COLO668 (cell line): ENCODE data around the gene PCSK6.

ENCODE experiments used
- DNase-seq: peaks from one replicate; lab custom pipeline; 2025; ENCODE audit not compliant: unreplicated experiment; lab: John Stamatoyannopoulos, UW

Gene PCSK6

GRCh38 chr15:101314336-101315125 is 175.0 kb downstream of the PCSK6 start:
- no peak for DNase-seq

DNA sequence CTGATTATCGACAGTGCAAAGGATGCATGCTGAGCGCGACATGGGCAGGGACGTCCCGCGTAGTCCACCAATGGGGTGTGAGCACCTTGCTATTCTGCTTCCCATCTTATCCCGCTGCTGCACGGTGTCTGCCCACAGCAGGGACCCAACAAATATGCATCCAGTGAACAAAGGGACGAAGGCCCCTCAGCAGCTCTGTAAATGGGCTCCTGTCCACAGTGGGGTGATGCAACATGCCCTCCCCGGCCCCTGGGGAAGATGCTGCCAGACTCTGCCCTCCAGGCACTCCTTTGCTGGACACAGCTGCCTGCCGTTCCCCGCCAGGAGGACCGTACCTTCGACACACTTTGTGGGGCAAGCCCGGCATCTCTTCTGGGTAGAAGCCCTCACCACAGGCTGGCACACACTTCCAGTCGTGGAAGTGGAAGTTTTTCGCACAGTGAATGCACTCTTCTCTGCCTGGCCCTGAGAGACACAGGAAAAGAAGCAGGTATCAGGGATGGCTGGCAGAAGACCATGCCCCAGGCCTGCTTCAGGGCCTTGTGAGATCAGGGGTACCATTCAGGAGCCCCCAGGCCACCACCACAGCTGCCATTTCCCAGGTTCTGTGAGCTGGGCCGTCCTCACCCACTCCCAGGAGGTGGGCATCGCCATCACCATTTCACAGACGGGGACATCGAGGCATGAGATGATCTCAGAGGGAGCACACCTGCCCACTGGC is 176.3 kb downstream of the PCSK6 start:
- no peak for DNase-seq

DNA sequence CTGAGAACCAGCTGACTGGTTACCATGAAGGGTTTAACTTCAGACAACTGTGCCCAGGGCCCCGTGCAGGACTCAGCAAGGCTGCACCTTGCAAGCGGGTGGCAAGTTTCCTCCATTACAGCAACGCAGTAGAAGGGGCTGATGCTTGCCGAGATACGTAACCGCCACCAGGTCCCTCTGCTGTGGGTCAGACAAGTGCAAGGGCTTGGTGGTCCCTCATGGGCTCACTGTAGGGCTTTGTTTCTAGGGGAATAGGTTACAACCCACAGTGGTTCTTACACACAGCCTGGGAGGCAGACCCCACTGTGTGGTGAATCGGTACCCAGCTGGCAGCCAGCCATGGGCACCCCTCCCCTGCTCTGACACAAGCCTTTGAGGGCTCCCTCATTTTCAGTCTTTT is 179.0 kb downstream of the PCSK6 start:
- no peak for DNase-seq

DNA sequence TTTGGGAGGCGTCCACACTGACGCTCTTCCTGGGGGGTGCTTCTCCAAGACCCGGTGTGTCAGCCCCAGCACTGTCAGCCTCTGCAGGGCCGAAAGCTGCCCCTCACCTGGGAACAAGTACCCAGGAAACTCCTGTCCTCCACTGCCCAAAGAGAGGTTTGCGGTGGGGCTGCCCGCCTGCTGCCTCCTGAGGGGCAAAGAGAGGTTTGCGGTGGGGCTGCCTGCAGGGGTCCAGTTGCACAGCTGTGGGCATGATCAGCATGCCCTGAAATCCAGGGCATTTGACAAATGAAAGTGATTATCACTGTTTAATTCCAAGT is 179.4 kb downstream of the PCSK6 start:
- DNase-seq: no peak

- no peak for DNase-seq
Observed at GRCh38 chr15:101309436-101310160, 179.9 kb downstream of the PCSK6 start.

GRCh38 chr15:101308604-101309435 is 180.7 kb downstream of the PCSK6 start:
- DNase-seq: no peak

GRCh38 chr15:101307897-101308603 is 181.5 kb downstream of the PCSK6 start:
- DNase-seq: no peak

- DNase-seq: no peak
Observed at GRCh38 chr15:101307048-101307896, 182.2 kb downstream of the PCSK6 start.

DNA sequence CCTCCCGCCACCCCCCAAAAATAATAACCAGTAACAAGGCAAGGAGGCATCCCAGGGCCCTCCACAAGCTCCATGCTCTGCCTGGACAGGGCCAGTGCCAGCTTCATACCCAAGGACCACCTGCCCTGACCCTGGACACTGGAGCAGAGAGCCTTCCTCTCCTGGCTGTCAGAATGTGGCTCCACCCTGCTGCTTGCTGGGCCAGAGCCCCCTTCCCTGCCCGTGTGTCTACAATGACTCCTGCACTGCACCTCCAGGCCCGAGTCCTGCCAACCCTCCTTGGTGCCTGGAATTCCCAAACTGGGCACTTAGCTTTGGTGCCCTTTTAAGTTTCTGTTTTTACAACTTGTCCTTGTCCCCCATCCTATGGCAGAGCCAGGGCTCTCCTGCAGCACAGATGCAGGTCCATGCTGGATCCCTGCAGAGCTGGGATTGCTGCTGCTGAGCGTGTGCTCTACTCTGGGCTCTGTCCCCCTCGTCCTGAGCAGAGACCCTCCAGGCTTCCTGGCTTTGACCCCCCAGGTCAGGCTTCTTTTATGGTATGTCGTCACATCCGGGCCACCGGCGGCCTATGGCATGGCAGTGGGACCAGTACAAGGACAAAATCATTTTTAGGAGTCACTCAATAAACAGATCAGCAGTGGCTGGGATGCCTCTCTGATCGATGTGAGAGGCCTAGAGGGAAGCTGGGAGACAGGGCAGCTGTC is 183.0 kb downstream of the PCSK6 start:
- DNase-seq: no peak

DNA sequence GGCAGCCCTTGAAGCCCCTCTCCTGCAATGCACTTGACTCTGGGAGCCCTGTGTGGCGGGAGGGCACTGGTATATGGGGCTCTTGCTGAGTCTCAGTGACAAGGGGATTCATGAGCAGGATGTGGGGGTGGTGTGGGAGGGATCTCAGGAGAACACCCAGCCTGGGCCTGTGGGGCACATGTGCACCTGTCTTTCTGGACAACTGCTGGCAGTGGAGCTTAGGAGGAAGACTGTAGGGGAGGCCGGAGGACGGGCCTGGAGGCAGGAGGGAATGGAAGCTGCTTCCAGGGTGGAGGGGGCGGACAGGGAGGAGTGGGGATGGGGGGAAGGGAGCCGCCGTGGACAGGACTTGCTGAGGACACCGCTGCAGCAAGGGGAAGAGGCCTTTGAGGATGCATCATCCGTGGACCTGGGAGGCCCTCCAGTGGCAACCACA is 183.7 kb downstream of the PCSK6 start:
- no peak for DNase-seq

DNA sequence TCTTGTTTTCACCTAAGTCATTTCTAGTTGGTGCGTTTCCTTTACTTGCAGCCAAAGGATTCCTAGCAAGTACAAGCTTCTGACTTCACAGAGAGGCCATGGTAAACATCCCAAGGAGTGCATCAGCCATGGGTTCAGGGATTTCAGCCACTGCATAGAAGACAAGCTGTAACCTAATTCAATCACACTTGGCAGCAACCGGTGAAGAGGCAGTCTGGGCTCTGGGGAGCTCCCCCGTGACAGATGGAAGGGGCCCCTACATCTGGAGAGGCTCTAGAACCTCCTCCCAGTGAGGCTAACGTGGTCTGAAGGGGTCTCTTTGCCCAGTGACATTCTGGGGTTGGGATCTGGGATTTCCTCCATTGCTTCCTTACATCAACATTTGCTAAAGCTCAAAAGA is 186.1 kb downstream of the PCSK6 start:
- DNase-seq: no peak

DNA sequence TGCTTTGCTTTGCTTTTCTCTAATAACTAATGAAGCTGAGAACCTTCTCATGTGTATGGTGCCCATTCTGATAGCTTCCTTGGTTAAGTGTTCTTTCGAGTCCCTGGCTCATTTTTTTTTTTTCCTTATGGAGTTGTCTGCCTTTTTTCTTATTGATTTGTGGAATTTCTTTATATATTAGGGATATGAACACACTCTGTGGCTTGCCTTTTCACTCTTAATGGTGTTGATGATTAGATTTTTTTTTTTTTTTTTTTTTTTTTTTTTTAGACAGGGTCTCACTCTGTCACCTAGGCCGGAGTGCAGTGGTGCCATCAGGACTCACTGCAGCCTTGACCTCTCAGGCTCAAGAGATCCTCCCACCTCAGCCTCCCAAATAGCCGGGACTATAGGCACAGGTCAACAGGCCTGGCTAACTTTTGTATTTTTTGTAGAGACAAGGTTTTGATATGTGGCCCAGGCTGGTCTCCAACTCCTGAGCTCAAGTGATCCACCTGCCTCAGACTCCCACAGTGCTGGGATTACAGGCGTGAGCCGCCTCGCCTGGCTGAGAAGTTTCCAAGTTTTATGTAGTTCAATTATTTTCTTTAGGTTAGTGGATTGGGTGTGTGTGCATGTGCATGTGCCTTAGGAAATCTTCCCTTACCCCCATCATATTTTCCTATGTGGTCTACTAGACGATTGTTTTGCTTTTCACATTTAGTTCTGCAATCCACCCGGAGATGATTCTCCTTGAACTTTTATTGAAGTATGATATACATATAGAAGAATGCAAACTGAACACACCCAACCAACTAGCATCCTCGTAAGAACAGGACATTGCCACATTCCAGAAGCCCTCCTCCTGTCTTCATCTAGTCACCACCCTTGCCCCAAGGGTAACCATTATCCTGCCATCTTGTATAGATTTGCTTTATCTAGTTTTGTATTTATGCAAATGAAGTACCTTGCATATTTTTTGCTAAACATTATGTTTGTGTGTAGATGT is 192.8 kb downstream of the PCSK6 start:
- DNase-seq: no peak

GRCh38 chr15:101295607-101296161 is 193.8 kb downstream of the PCSK6 start:
- peak; percentile 70 for DNase-seq

- peak; percentile 97 for DNase-seq
Observed at GRCh38 chr15:101294731-101295606, 194.5 kb downstream of the PCSK6 start, which contains the start of gene SNRPA1. TSS of gene SNRPA1 (minus strand) at chr15:101295248. CDS start at chr15:101295178, 70 bp downstream.

- peak; percentile 12 for DNase-seq
Observed at GRCh38 chr15:101293122-101293521, 196.4 kb downstream of the PCSK6 start.

DNA sequence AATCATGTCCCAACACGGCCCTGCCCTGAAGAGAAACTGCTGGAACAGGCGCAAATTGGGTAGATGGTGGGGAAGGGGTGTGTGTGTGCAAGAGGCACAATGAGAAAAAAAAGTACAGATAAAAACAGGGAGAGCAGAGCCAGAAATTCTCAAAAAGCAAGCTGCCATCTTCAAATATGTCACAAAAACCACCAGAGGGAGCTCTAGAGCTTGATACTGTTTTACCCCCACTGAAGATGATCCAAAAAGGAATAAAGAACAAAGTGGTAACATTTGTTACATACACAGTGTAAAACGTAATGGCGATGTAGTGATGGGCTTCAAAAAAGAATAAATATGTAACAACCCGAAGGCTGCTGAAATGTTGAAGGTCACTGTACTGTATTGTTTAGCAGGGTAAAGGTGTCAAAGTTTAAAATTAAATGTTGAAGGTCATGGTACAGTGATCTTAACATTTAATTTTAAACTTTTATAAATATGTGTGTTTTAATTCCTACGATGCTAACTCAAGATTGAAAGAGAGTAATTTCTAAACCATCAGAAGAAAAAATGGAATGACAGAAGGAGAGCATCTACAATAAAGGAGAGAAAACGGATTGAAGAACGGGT is 200.5 kb downstream of the PCSK6 start:
- DNase-seq: no peak
